Mesenchymal stem cell (in vitro differentiated cells and primary cell): ENCODE data around the gene BTF3L4.
A peak's percentile ranks its signal among the peaks of the same experiment; 100 is the strongest.

Experiments
- DNase-seq: peaks from one replicate; pipeline ENCODE4 v3.0.0-alpha.2; 2013
- H2AFZ ChIP-seq: one replicate; pipeline ENCODE4 v1.6.1; 2013; ENCODE audit warnings: low read depth, mild to moderate bottlenecking, control low read depth, inconsistent platforms, low read length, moderate library complexity
- H2AK5ac ChIP-seq: 2 replicates; pipeline ENCODE4 v1.6.1; 2013; ENCODE audit warnings: low read length, moderate library complexity, mild to moderate bottlenecking, inconsistent platforms; ENCODE audit not compliant: severe bottlenecking
- H2BK120ac ChIP-seq: one replicate; pipeline ENCODE4 v1.6.1; 2013; ENCODE audit warnings: low read depth, mild to moderate bottlenecking, inconsistent platforms, low read length, moderate library complexity
- H2BK12ac ChIP-seq, 2 experiments: one replicate each; pipeline ENCODE4 v1.6.1; 2013; ENCODE audit warnings: inconsistent platforms in 2 of 2, low read length in 2 of 2, mild to moderate bottlenecking in 2 of 2, moderate library complexity in 2 of 2, control low read depth in 1 of 2
- H2BK15ac ChIP-seq: one replicate; pipeline ENCODE4 v1.6.1; 2013; ENCODE audit warnings: mild to moderate bottlenecking, low read depth, inconsistent platforms; ENCODE audit not compliant: poor library complexity, severe bottlenecking
- H2BK5ac ChIP-seq: 2 replicates; pipeline ENCODE4 v1.6.1; 2013; ENCODE audit warnings: low read depth, mild to moderate bottlenecking, low read length, control low read depth, inconsistent platforms; ENCODE audit not compliant: poor library complexity, severe bottlenecking
- H3K14ac ChIP-seq, 2 experiments: one replicate each; pipeline ENCODE4 v1.6.1; 2013; ENCODE audit warnings: inconsistent platforms in 2 of 2, low read length in 2 of 2, control low read depth in 1 of 2, mild to moderate bottlenecking in 1 of 2, moderate library complexity in 1 of 2
- H3K18ac ChIP-seq, 2 experiments: one replicate each; pipeline ENCODE4 v1.6.1; 2013; ENCODE audit warnings: inconsistent platforms in 2 of 2, low read length in 2 of 2, control low read depth in 1 of 2, low read depth in 1 of 2, mild to moderate bottlenecking in 1 of 2
- H3K23ac ChIP-seq, 2 experiments: one replicate each; pipeline ENCODE4 v1.6.1; 2013; ENCODE audit warnings: inconsistent platforms in 2 of 2, low read length in 2 of 2, mild to moderate bottlenecking in 2 of 2, moderate library complexity in 2 of 2, control low read depth in 1 of 2
- H3K27ac ChIP-seq: 2 replicates; pipeline ENCODE4 v1.5.1; 2013; ENCODE audit warnings: mild to moderate bottlenecking, moderate library complexity, low read length, control low read depth, inconsistent platforms; ENCODE audit not compliant: poor library complexity, severe bottlenecking
- H3K27me3 ChIP-seq, 2 experiments: 2 replicates each; pipeline versions ENCODE4 v1.6.1 to v1.7.0; 2013; ENCODE audit warnings: low read length in 2 of 2, mild to moderate bottlenecking in 2 of 2, moderate library complexity in 2 of 2, control low read depth in 1 of 2, inconsistent platforms in 1 of 2; ENCODE audit not compliant: control insufficient read depth in 1 of 2, insufficient read depth in 1 of 2
- H3K36me3 ChIP-seq, 2 experiments: 2 replicates each; pipeline versions ENCODE4 v1.6.1 to v1.7.0; 2013; ENCODE audit warnings: low read length in 2 of 2, control low read depth in 1 of 2, inconsistent platforms in 1 of 2, low read depth in 1 of 2, mild to moderate bottlenecking in 1 of 2; ENCODE audit not compliant: insufficient read depth in 2 of 2, control insufficient read depth in 1 of 2
- H3K4ac ChIP-seq, 2 experiments: one replicate each; pipeline ENCODE4 v1.6.1; 2013; ENCODE audit warnings: inconsistent platforms in 2 of 2, low read length in 2 of 2, mild to moderate bottlenecking in 2 of 2, moderate library complexity in 2 of 2, control low read depth in 1 of 2, low read depth in 1 of 2
- H3K4me1 ChIP-seq: 2 replicates; pipeline ENCODE4 v1.6.1; 2013; ENCODE audit warnings: low read depth, low read length, control low read depth; ENCODE audit not compliant: control insufficient read depth, insufficient read depth
- H3K4me2 ChIP-seq: 2 replicates; pipeline ENCODE4 v1.6.1; 2013; ENCODE audit warnings: low read length, mild to moderate bottlenecking, inconsistent platforms; ENCODE audit not compliant: poor library complexity, severe bottlenecking
- H3K4me3 ChIP-seq, 2 experiments: 2 replicates each; pipeline versions ENCODE4 v1.5.1 to v1.7.0; 2013; ENCODE audit warnings: low read length in 2 of 2, mild to moderate bottlenecking in 2 of 2, control low read depth in 1 of 2, low read depth in 1 of 2; ENCODE audit not compliant: insufficient read depth in 1 of 2
- H3K79me1 ChIP-seq: replicated peaks from 2 replicates; pipeline ENCODE4 v1.6.1; 2013; ENCODE audit warnings: mild to moderate bottlenecking, control low read depth, low read length, inconsistent platforms; ENCODE audit not compliant: poor library complexity, severe bottlenecking
- H3K9ac ChIP-seq: 2 replicates; pipeline ENCODE4 v1.7.0; 2013; ENCODE audit warnings: mild to moderate bottlenecking, low read length, moderate library complexity
- H3K9me3 ChIP-seq: 2 replicates; pipeline ENCODE4 v1.7.0; 2013; ENCODE audit warnings: mild to moderate bottlenecking, low read length; ENCODE audit not compliant: control insufficient read depth
- H4K8ac ChIP-seq: one replicate; pipeline ENCODE4 v1.6.1; 2013; ENCODE audit warnings: inconsistent platforms, mild to moderate bottlenecking, low read length, moderate library complexity
- H4K91ac ChIP-seq: one replicate; pipeline ENCODE4 v1.6.1; 2013; ENCODE audit warnings: mild to moderate bottlenecking, low read length, inconsistent platforms
- WGBS: methylation state at CpG from one replicate; pipeline ENCODE4 v1.1.7; 2013; ENCODE audit warnings: mixed read lengths; 5-methylcytosine and 5-hydroxymethylcytosine counted together

BTF3L4 gene

DNA sequence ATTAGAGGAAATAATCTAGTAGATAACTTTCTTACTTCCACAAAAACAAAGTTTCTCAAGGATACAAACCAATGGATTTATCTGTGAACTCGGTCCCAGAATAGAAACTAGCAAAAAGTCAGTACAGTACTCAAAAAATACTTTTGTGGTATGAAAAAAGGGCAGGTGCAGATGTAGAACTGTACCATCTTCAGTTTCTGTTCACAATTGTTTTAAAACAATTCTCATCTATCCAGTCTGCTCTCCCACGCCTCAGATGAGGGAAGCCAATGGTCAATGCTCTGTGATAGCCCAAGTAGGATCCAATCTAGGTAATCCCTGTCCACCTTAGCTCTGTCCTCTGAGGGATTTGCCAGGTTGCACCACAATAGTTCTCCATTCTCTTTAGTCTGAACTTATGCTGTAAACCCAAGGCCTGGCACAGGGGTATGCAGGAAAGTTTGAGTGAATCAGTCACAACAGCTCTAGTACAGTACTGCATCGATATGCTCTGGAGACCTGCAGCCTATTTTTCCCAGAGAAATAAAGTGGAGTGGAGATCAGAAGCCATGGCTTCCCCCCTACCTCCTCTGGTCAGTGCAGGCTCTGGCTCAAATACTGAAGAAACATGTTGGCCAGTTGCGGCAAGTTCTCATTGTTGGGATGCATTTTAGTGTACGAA, 23.8 kb upstream of the BTF3L4 start:
- no peak for DNase-seq
- Histone ChIP-seq H2BK120ac (no peak overlapping the region), H3K4me2 (peak overlapping the region; percentile 91), H3K27ac (peak overlapping the region; percentile 75), H2BK15ac (no peak overlapping the region), H3K9me3 (no peaks in the 10 kb centered on the region), H3K79me1 (peaks cover 12% of the 10 kb centered on the region), H3K4me1 (peaks cover 6% of the 10 kb centered on the region), H3K36me3 (peaks cover 0 to 39% of the 10 kb centered on the region in 2 experiments), H3K4me3 (peak overlapping the region; percentile 91 to 97), H3K14ac (peak overlapping the region in 1 of 2 experiments; percentile 26), H3K9ac (peak overlapping the region; percentile 97), H3K23ac (no peak overlapping the region), H2AFZ (no peak overlapping the region), H2BK5ac (no peak overlapping the region), H3K18ac (no peak overlapping the region), H2BK12ac (no peak overlapping the region), H4K8ac (no peak overlapping the region), H2AK5ac (no peak overlapping the region), H3K4ac (no peak overlapping the region), H4K91ac (no peak overlapping the region), H3K27me3 (no peaks in the 10 kb centered on the region)
- WGBS: 68% methylated on average over 4 of the region's 5 CpGs

DNA sequence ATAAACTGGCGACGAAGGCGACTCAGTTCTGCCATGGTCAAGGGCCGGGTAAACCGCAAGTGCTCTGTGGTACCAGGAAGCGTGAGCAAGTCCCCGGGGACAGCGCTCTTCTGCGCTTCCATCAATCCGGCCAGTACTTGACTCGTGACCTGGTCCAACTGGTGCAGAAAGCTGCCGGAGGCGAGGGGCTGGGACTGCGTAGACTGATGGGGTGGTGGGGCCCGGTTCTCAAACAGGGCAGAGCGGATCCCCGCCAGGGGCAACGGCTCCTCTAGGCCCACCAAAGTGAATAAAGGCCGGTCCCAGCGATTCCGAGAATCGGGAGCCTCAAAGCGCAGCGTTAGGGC, 23.3 kb upstream of the BTF3L4 start:
- Histone ChIP-seq H3K27me3 (no peaks in the 10 kb centered on the region), H2AK5ac (no peak overlapping the region), H2AFZ (no peak overlapping the region), H2BK12ac (no peak overlapping the region), H4K91ac (no peak overlapping the region), H3K18ac (no peak overlapping the region), H2BK120ac (no peak overlapping the region), H3K9ac (peak overlapping the region; percentile 97), H2BK5ac (no peak overlapping the region), H3K27ac (peak overlapping the region; percentile 75), H2BK15ac (no peak overlapping the region), H3K9me3 (no peaks in the 10 kb centered on the region), H3K36me3 (peaks cover 0 to 41% of the 10 kb centered on the region in 2 experiments), H3K4ac (no peak overlapping the region), H3K14ac (no peak overlapping the region), H3K79me1 (peaks cover 12% of the 10 kb centered on the region), H3K4me1 (peaks cover 6% of the 10 kb centered on the region), H4K8ac (no peak overlapping the region), H3K4me2 (peak overlapping the region; percentile 91), H3K4me3 (peak overlapping the region; percentile 91 to 97), H3K23ac (no peak overlapping the region)
- 8% methylated on average over 24 of the region's 24 CpGs for WGBS
- peak; percentile 92 for DNase-seq

GRCh38 chr1:52033190-52034049, 22.7 kb upstream of the BTF3L4 start, which contains the start of gene KTI12:
Gene KTI12 (minus strand): TSS chr1:52033810. CDS start chr1:52033761, 49 bp downstream.
- Histone ChIP-seq H3K4me2 (peak within 1 kb of the TSS; percentile 91), H3K4ac (peak within 1 kb of the TSS; percentile 19 to 93), H3K27me3 (no peaks in the 10 kb centered on the region), H2AK5ac (no peak within 1 kb of the TSS), H3K18ac (peak within 1 kb of the TSS; percentile 91 to 97), H2BK5ac (peak within 1 kb of the TSS; percentile 66), H3K14ac (peak within 1 kb of the TSS in 1 of 2 experiments; percentile 97), H3K4me1 (peaks cover 6% of the 10 kb centered on the region), H4K91ac (peak within 1 kb of the TSS; percentile 65), H2BK12ac (peak within 1 kb of the TSS in 1 of 2 experiments; percentile 61), H3K27ac (peak within 1 kb of the TSS; percentile 75), H3K9me3 (no peaks in the 10 kb centered on the region), H3K9ac (peak within 1 kb of the TSS; percentile 97), H3K4me3 (peak within 1 kb of the TSS; percentile 91 to 97), H3K36me3 (peaks cover 3 to 40% of the 10 kb centered on the region in 2 experiments), H2BK120ac (no peak within 1 kb of the TSS), H4K8ac (peak within 1 kb of the TSS; percentile 95), H2BK15ac (no peak within 1 kb of the TSS), H3K23ac (peak within 1 kb of the TSS in 1 of 2 experiments; percentile 84), H3K79me1 (peaks cover 9% of the 10 kb centered on the region), H2AFZ (peak within 1 kb of the TSS; percentile 98)
- peak; percentile 94 for DNase-seq
- whole genome bisulfite sequencing: under 1% methylated on average over 75 of the region's 78 CpGs

DNA sequence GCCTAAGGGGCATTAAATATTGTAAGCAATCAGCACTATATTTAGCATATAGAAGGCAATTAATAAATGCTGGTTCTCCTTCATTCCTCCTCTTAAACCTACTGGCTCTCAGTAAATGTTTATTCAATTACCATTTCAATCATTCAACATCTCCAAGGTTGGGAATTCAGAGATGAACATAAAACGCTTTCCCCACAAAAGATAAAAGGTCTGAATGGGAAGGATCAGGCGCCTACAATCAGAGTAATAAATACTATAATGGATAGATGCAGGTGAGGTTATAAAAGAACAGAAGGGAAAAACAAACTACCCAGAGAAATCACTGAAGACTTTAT, 22.1 kb upstream of the BTF3L4 start:
- H2BK12ac ChIP-seq: no peak overlapping the region
- no peak overlapping the region for H2BK5ac ChIP-seq
- peak overlapping the region; percentile 97 for H3K9ac ChIP-seq
- no peaks in the 10 kb centered on the region for H3K9me3 ChIP-seq
- H3K14ac ChIP-seq: no peak overlapping the region
- H2BK120ac ChIP-seq: no peak overlapping the region
- peaks cover 4 to 44% of the 10 kb centered on the region in 2 experiments for H3K36me3 ChIP-seq
- H3K4me3 ChIP-seq: peak overlapping the region in 1 of 2 experiments; percentile 91
- 100% methylated on average over 2 of the region's 2 CpGs for WGBS
- H3K4me1 ChIP-seq: peaks cover 4% of the 10 kb centered on the region
- H4K8ac ChIP-seq: no peak overlapping the region
- no peak overlapping the region for H3K4ac ChIP-seq
- H3K27ac ChIP-seq: peak overlapping the region; percentile 75
- no peak overlapping the region for H2BK15ac ChIP-seq
- no peak for DNase-seq
- H2AFZ ChIP-seq: no peak overlapping the region
- peak overlapping the region; percentile 14 for H3K4me2 ChIP-seq
- H3K27me3 ChIP-seq: no peaks in the 10 kb centered on the region
- no peak overlapping the region for H4K91ac ChIP-seq
- H3K79me1 ChIP-seq: peaks cover 7% of the 10 kb centered on the region
- H2AK5ac ChIP-seq: no peak overlapping the region
- H3K18ac ChIP-seq: no peak overlapping the region
- no peak overlapping the region for H3K23ac ChIP-seq
